ENCODE measurements around the gene PIK3R1.

Gene PIK3R1

GRCh38 chr5:68215208-68215897, at the start of gene PIK3R1:
TSS of gene PIK3R1 (plus strand) at chr5:68215756. CDS start at chr5:68226676, 10,920 bp downstream.
- H3K4me3 ChIP-seq (ENCODE audit: low read depth, low read length), result peak within 1 kb of the TSS; percentile 48

DNA sequence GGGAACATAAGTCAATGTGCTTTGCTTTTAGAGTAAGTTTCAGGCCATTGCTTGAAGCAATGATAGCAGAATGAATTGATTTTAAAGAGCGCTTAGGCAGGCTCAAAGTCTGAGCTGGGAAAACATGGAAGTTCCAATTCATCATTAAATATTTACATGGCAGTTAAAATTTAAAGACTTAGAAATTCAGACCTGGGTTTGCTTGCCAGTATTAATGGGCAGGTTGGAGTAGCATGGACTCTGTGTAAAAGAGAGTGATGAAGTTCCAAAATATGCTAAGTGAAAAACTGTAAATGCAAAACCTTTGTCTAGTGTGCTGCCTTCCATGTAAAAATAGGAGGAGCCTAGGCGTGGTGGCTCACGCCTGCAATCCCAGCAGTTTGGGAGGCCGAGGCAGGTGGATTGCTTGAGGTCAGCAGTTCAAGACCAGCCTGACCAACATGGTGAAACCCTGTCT, 48.3 kb upstream of the PIK3R1 start:
- H3K4me3 ChIP-seq (ENCODE audit: low read depth, low read length), result no peak overlapping the region

- no peak overlapping the region for H3K4me3 ChIP-seq (ENCODE audit: low read depth, low read length)
These were observed 45.7 kb upstream of the PIK3R1 start for GRCh38 chr5:68169903-68170302.

- no peak overlapping the region for H3K4me3 ChIP-seq (ENCODE audit: low read depth, low read length)
These were observed 44.6 kb upstream of the PIK3R1 start for GRCh38 chr5:68170826-68171558.

GRCh38 chr5:68172314-68172713, 43.2 kb upstream of the PIK3R1 start:
- no peak overlapping the region for H3K4me3 ChIP-seq (ENCODE audit: low read depth, low read length)

- no peak overlapping the region for H3K4me3 ChIP-seq (ENCODE audit: low read depth, low read length)
These were observed 42.5 kb upstream of the PIK3R1 start for GRCh38 chr5:68173007-68173406.

DNA sequence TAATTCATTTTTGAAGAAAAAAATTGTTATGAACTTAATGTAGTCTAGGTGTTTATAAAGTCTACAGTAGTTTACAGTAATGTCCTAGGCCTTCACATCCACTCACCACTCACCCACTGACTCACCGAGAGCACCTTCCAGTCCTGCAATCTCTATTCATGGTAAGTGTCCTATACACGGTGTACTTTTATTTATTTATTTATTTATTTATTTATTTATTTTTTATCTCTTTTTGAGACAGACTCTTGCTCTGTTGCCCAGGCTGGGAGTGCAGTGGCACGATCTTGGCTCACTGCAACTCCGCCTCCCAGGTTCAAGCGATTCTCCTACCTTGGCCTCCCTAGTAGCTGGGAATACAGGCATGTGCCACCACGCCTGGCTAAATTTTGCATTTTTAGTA, 39.3 kb upstream of the PIK3R1 start:
- no peak overlapping the region for H3K4me3 ChIP-seq (ENCODE audit: low read depth, low read length)

- H3K4me3 ChIP-seq (ENCODE audit: low read depth, low read length), result no peak overlapping the region
These were observed 38.6 kb upstream of the PIK3R1 start for GRCh38 chr5:68176802-68177479.

DNA sequence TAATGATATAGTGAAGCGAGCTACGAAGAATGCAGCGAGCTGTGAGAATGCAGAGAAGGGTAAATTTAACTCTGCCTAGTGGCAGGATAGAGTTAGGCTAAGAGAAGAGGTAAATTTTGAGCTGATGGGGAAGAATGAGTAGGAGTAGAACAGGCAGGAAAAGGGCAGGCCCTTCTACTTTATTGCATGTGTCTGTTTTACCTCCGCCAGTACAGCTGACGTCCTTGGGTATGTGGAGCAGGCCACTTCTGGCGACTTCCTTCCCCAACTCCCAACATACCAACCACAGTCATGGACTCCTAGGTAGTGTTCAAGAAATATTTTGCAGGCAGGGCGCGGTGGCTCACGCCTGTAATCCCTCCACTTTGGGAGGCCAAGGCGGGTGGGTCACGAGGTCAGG, 37.9 kb upstream of the PIK3R1 start:
- H3K4me3 ChIP-seq (ENCODE audit: low read depth, low read length), result no peak overlapping the region

DNA sequence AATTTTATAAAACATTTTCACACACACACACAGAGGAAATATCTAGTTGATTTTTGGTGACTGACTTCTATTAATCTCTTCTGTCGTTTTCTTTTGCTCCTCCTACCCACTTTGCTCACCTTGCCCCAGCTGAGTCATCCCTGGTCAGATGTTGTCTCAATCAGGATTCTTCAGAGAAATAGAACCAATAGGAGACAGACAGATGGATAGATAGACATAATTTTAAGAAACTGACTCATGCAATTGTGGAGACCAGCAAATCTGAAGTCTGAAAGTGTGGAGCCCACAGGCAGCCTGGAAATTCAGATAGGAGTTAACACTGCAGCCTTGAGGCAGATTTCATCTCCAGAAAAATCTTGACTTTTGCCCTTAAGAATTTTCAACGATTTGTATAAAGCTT, 37.0 kb upstream of the PIK3R1 start:
- H3K4me3 ChIP-seq (ENCODE audit: low read depth, low read length), result no peak overlapping the region

DNA sequence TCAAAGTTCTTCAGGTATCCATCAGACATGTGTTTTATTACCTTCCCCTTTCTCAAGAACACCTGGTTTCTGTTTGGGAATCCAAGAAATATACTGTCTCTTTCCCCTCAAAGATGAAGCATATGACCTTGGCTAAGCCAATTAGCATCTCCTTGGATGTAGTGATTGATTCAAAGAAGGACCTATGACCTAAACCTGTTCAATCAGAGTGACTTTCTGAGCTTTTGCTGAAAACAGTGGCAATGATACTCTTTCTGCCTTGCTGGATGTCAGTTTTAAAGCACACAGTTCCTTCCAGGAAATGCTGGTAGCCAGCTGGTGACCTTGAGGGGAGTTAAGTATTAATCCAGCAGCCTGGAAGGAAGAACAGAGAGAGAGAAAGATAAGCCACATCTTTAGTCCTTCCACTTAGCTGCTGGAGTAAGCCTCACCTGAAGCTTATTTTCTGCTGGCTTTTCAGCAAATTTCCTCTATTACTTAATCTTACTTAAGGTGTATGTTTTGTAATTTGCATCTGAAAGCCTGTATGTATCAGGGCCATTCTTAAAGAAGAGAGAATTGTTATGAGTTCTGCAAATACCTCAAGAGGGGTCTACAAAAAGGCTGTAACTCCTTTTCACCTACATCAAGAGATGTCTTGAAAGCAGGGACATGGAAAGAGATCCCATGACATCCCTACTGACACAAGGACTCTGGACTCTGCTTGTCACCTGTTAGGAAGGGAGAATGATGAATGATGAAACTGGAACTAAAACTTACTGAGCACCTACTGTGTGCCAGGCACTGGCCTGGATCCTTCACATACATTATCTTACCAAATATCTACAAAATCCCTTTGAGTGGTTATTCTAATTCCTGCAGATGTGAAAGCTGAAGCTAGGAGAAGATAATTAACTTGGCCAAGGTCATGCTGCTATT, 35.2 kb upstream of the PIK3R1 start:
- H3K4me3 ChIP-seq (ENCODE audit: low read depth, low read length), result no peak overlapping the region

DNA sequence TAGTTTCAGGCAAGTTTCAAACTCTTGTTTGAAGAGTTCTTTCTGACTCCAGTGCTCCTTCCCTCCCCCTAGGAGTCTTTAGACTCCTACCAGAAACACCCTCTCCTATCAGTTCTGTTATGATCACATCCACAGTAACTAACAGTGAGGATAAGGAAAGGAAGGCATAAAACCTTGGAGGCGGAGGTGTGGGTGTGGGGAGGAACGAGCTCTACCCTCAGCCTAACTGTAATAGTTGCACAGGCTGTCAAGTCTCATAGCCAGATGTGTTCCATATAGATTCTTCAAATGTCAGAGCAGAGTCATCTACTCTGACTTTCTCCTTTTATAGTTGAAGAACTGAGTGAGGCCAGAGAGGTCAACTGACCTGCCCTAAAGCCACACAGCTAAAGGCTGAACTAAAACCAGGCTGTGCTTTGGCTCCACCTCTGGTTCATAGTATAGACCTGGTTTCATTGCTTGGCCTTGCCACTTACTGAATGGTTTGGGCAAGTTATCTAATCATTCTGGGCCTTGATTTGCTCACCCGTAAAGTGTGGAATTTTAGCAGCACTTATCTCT, 34.4 kb upstream of the PIK3R1 start:
- no peak overlapping the region for H3K4me3 ChIP-seq (ENCODE audit: low read depth, low read length)

GRCh38 chr5:68182094-68182493, 33.5 kb upstream of the PIK3R1 start:
- H3K4me3 ChIP-seq (ENCODE audit: low read depth, low read length), result no peak overlapping the region

GRCh38 chr5:68182534-68182933, 33.0 kb upstream of the PIK3R1 start:
- H3K4me3 ChIP-seq (ENCODE audit: low read depth, low read length), result no peak overlapping the region

DNA sequence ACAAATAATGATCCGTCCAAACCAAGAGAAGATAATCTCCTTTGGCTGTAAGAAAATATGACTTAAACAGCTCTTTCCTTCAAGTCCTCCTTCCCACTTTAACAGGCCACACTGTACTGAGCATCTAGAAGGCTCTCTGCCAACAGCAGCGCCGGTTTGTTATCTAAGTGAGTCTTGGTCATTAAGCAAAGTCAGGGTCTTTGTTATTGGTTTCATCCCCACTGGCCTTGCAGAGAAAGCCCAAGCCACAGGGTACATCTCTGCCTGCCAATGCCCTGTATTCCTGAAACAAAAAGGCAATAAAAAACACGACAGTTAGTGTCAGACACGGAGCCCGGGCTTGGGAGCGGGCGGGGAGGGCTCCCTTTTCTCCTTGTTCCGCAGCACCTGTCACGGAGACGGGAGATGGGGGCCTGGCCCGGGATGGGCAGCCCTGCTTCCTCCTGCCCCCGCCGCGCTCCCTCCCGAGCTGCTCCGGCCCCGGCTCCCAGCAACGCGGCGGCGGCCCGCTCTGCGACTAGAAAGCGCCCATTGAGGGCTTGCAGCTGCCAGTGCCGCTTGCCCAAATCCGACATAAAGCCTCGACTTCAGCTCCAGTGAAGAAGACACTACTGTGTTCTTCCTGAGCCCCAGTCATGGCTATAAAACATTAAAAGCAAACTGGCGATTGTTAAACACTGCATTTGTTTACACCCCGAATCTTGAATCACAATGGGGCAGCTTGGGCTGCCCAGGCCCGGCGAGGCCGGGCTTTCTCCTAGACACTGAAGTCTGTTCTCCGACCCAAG, 28.1 kb upstream of the PIK3R1 start:
- peak overlapping the region; percentile 14 for H3K4me3 ChIP-seq (ENCODE audit: low read depth, low read length)

- H3K4me3 ChIP-seq (ENCODE audit: low read depth, low read length), result no peak overlapping the region
These were observed 26.4 kb upstream of the PIK3R1 start for GRCh38 chr5:68189171-68189570.

DNA sequence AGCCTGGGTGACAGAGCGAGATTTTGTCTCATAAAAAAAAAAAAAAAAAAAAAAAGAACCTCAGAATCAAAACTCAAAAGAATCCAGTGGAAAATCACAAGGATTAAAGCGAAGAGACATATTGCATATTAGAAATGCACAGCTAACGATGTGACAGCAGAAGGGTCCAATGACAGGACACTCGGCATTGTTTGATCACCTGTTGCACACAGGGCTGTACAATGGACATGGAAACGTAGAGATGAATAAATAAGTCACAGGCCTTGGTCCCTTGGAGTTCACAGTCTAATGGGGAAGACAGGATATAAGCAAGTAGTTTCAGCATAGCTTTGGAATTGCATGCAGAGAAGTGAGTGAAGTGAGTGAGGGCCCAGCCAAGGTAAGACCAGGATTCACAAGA, 25.9 kb upstream of the PIK3R1 start:
- no peak overlapping the region for H3K4me3 ChIP-seq (ENCODE audit: low read depth, low read length)

DNA sequence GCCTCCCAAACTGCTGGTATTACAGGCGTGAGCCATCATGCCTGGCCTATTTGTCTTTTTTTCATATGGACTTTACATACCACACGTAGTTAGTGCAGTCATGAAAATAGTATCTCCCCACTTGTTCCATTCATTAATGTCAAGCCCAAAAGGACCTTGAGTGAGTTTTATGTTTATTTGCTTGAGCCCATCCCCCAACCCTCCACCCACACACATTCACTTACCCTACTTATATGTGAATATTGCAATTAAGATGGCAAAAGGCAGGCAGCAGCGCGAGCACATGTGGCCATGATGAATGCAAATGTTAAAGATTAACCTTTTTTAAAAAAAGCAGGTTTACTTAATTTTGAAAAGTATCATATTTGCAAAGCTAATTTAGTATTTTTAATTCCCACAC, 24.9 kb upstream of the PIK3R1 start:
- H3K4me3 ChIP-seq (ENCODE audit: low read depth, low read length), result no peak overlapping the region

GRCh38 chr5:68191083-68191791, 24.3 kb upstream of the PIK3R1 start:
- H3K4me3 ChIP-seq (ENCODE audit: low read depth, low read length), result no peak overlapping the region

Measured in iPS-11a (cell line).